Body of pancreas (tissue), 4 donors: Measurements from ENCODE around the gene NHLRC2. TPM values are rescaled to one million over a fixed set of nuclear protein-coding genes. Genes with fewer than 3 reads are reported as not detected.
A peak's percentile ranks its signal among the peaks of the same experiment; 100 is the strongest.

Source experiments
- ATAC-seq: fragments of 150-250 bp; one replicate; pipeline ENCODE4 v1.9.1; 2016
- DNase-seq, 4 donors: peaks; one replicate each; pipeline ENCODE4 v3.0.0-alpha.2; 2019
- H3K27ac ChIP-seq, 4 donors: fragments of 200-600 bp; sonication (generic); 1 replicate in 3 of 4; 2 replicates in 1 of 4; pipeline versions ENCODE4 v1.5.1 to v1.6.1; 2016 to 2019; ENCODE audit warnings: mild to moderate bottlenecking in 1 of 4, mixed read lengths in 1 of 4, moderate library complexity in 1 of 4
- H3K27me3 ChIP-seq, 2 donors: fragments of 200-600 bp; sonication (generic); one replicate each; pipeline ENCODE4 v1.6.0; 2016; ENCODE audit warnings: mild to moderate bottlenecking in 1 of 2
- H3K36me3 ChIP-seq, 2 donors: fragments of 200-600 bp; sonication (generic); replicated peaks in 1 of 2; 2 replicates each; pipeline ENCODE4 v1.5.1; 2016; ENCODE audit warnings: low read depth in 2 of 2; ENCODE audit not compliant: insufficient read depth in 1 of 2
- H3K4me1 ChIP-seq: fragments of 200-600 bp; sonication (generic); one replicate; pipeline ENCODE4 v1.6.0; 2016
- H3K4me3 ChIP-seq, 2 donors: fragments of 200-600 bp; sonication (generic); 1 replicate in 1 of 2; 2 replicates in 1 of 2; pipeline ENCODE4 v1.5.1; 2016 to 2019
- H3K9me3 ChIP-seq, 3 donors: fragments of 200-600 bp; sonication (generic); 1 replicate in 2 of 3; 2 replicates in 1 of 3; pipeline ENCODE4 v1.5.1; 2016
- POLR2A ChIP-seq, 3 donors: fragments of 450-650 bp; IDR thresholded peaks; one replicate each; pipeline ENCODE4 v1.6.1; 2016; ENCODE audit warnings: antibody characterized with exemption in 3 of 3, mild to moderate bottlenecking in 2 of 3
- WGBS, 2 donors: methylation state at CpG; one replicate each; pipeline ENCODE4 v1.1.5; 2017; 5-methylcytosine and 5-hydroxymethylcytosine counted together
- intact Hi-C: fragments of 100-400 bp; cut with DNase I; formaldehyde crosslinking; loops from one replicate; pipeline ENCODE4 v1.15.1; 2023
- total RNA-seq, 2 donors: library from RNA; depleted of rRNA; stranded (reverse); fragments of >200 nt; gene quantifications; one replicate each; pipeline ENCODE4 v1.1.0, GENCODE V29; 2016
- TF ChIP-seq, protein P1 (sequence below), 7 experiments: fragments of 450-650 bp in 4 of 7; fragments of 200-600 bp in 3 of 7; sonication (generic) in 3 of 7; IDR thresholded peaks; one replicate each; pipeline ENCODE4 v1.5.1; 2016 to 2019; ENCODE audit warnings: antibody characterized with exemption in 7 of 7

The NHLRC2 gene
- total RNA-seq, 2 donors from 2014 or later: 17.9 to 50.4 TPM

DNA sequence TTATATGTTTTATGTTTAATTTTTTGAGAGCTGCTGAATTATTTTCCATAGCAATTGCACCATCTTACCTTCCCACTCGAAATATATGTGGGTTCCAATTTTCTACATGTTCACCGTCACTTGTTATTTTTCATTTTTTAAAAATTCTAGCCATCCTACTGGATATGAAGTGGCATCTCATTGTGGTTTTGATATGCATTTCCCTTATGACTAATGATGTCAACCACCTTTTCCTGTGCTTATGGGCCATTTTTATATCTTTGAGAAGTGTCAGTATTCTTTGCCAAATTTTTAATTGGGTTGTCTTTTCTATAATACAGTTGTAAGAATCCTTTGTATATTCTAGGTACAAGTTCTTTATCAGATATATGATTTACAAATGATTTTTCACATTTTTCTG, 27.8 kb downstream of the NHLRC2 start:
- Histone ChIP-seq H3K9me3 (no peaks in the 10 kb centered on the region), H3K4me1 (no peaks in the 10 kb centered on the region), H3K4me3 (no peak overlapping the region), H3K27ac (no peak overlapping the region), H3K27me3 (no peaks in the 10 kb centered on the region), H3K36me3 (peaks cover 0 to 4% of the 10 kb centered on the region in 2 donors)
- TF ChIP-seq, protein P1, sequence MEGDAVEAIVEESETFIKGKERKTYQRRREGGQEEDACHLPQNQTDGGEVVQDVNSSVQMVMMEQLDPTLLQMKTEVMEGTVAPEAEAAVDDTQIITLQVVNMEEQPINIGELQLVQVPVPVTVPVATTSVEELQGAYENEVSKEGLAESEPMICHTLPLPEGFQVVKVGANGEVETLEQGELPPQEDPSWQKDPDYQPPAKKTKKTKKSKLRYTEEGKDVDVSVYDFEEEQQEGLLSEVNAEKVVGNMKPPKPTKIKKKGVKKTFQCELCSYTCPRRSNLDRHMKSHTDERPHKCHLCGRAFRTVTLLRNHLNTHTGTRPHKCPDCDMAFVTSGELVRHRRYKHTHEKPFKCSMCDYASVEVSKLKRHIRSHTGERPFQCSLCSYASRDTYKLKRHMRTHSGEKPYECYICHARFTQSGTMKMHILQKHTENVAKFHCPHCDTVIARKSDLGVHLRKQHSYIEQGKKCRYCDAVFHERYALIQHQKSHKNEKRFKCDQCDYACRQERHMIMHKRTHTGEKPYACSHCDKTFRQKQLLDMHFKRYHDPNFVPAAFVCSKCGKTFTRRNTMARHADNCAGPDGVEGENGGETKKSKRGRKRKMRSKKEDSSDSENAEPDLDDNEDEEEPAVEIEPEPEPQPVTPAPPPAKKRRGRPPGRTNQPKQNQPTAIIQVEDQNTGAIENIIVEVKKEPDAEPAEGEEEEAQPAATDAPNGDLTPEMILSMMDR (IDR thresholded peaks at IDR 0.05): no peak
- no peak for TF ChIP-seq POLR2A (IDR thresholded peaks at IDR 0.05)
- ATAC-seq: no peak
- intact Hi-C loops: no loop called here
- 86 to 94% methylated on average over 2 of the region's 2 CpGs for WGBS, 2 donors
- DNase-seq: no peak

DNA sequence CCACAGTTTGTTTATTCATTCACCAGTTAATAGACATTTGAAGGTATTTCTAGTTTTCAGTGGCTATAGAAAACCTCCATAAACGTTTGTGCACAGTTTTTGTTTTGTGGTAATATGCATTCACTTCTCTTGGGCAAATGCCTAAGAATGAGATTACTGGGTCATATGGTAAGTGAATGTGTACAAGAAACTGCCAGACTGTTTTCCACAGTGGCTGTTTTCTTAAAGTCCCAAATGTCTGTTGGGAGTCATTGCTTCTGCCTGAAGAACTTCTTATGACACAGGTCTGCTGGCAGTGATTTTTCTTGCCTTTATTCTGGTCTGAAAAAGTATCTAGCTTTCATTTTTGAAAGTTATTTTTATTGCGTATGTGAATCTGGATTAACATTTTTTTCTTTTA, 35.5 kb downstream of the NHLRC2 start:
- TF ChIP-seq POLR2A (IDR thresholded peaks at IDR 0.05): no peak
- TF ChIP-seq, protein P1 (IDR thresholded peaks at IDR 0.05): no peak
- 58 to 68% methylated on average over 2 of the region's 2 CpGs for WGBS, 2 donors
- no peak for ATAC-seq

DNA sequence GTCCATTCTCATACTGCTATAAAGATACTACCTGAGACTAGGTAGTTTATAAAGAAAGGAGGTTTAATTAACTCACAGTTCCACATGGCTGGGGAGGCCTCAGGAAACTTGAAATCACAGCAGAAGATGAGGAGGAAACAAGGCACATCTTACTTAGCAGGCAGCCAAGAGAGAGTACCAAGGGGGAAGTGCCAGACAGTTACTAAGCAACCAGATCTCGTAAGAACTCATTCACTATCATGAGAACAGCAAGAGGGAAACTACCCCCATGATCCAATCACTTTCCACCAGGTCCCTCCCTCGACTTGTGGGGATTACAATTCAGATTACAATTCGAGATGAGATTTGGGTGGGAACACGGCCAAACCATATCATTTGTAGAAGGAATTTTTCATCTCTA, 36.3 kb downstream of the NHLRC2 start:
- ATAC-seq: no peak
- peaks cover 0 to 4% of the 10 kb centered on the region in 2 donors for H3K36me3 ChIP-seq
- no peak for TF ChIP-seq POLR2A (IDR thresholded peaks at IDR 0.05)
- TF ChIP-seq, protein P1 (IDR thresholded peaks at IDR 0.05): no peak

More for the DNA sequence above, 35.5 kb downstream of the NHLRC2 start:
- Histone ChIP-seq H3K9me3 (no peaks in the 10 kb centered on the region), H3K36me3 (peaks cover 0 to 4% of the 10 kb centered on the region in 2 donors), H3K27ac (no peak overlapping the region), H3K27me3 (no peaks in the 10 kb centered on the region), H3K4me1 (peaks cover 22% of the 10 kb centered on the region), H3K4me3 (no peak overlapping the region)
- no peak for DNase-seq
- intact Hi-C loops: no loop called here

DNA sequence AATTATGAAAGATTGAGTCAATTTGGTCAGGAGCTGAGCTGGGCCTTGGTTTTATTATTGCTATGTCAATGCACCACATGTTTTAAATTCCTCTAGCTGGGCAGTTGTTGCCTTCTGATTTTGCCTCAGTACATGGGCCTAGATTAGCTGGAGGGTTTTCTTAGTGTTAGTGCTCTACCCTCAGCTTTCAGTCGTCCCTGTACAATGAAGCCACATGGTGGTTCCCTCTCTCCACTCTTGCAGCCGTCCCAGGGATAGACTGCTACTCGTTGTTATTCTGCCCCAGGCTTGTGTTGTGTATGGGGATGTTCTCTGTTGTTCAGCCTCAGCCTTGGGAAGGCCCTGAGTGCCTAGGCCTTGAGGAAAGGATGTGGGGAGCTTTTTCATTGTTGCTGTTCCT, 37.0 kb downstream of the NHLRC2 start:
- no peak overlapping the region for H3K27ac ChIP-seq
- no peak for ATAC-seq

More for the DNA sequence above, 36.3 kb downstream of the NHLRC2 start:
- DNase-seq: no peak
- Histone ChIP-seq H3K4me1 (peaks cover 22% of the 10 kb centered on the region), H3K9me3 (no peaks in the 10 kb centered on the region), H3K4me3 (no peak overlapping the region), H3K27me3 (no peaks in the 10 kb centered on the region), H3K27ac (no peak overlapping the region)
- 46 to 53% methylated on average over 4 of the region's 4 CpGs for WGBS, 2 donors
- intact Hi-C loops: no loop called here

DNA sequence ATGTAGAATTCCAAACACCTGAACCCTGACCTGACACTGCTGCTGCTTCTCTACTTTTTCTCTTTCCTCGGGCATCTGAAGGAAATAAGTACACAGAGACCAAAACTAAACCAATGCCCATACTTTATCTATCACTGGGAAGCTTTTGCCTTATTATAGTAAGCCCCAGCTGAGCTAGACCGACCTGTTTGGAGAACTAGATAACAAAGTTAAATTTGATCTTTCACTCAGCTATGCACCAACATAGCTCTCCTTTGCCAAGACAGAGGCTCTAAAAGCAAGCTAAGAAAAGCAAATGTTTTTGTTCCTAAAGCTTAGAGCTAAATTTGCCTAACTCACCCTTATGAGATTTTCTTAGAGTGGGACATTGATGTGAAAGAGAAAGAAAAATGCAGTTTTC, 39.1 kb downstream of the NHLRC2 start:
- Histone ChIP-seq H3K36me3 (no peaks in the 10 kb centered on the region), H3K27ac (peak overlapping the region in 1 of 4 donors; percentile 17), H3K27me3 (no peaks in the 10 kb centered on the region), H3K9me3 (no peaks in the 10 kb centered on the region), H3K4me1 (peaks cover 22% of the 10 kb centered on the region), H3K4me3 (no peak overlapping the region)
- 13 to 27% methylated on average over 2 of the region's 2 CpGs for WGBS, 2 donors
- DNase-seq (peak in 2 of 4 donors; percentile 15 to 36), ATAC-seq (no peak)
- intact Hi-C loops: no loop called here
- TF ChIP-seq, protein P1 (IDR thresholded peaks at IDR 0.05): no peak
- TF ChIP-seq POLR2A (IDR thresholded peaks at IDR 0.05): no peak

More for the DNA sequence above, 37.0 kb downstream of the NHLRC2 start:
- no peaks in the 10 kb centered on the region for H3K9me3 ChIP-seq
- intact Hi-C loops: no loop called here
- TF ChIP-seq, protein P1 (IDR thresholded peaks at IDR 0.05): no peak
- TF ChIP-seq POLR2A (IDR thresholded peaks at IDR 0.05): no peak
- no peak overlapping the region for H3K4me3 ChIP-seq
- H3K4me1 ChIP-seq: peaks cover 22% of the 10 kb centered on the region
- H3K36me3 ChIP-seq: peaks cover 0 to 1% of the 10 kb centered on the region in 2 donors
- H3K27me3 ChIP-seq: no peaks in the 10 kb centered on the region
- WGBS, 2 donors: 30 to 33% methylated on average over 3 of the region's 3 CpGs
- DNase-seq: peak in 1 of 4 donors; percentile 7
